Measurements from ENCODE around the gene PDGFB.

PDGFB gene

GRCh38 chr22:39214006-39214382 is 30.8 kb downstream of the PDGFB start:
- FAIRE-seq (peak; percentile 16), DNase-seq (ENCODE audit: insufficient read length, low spot score) (no peak)

DNA sequence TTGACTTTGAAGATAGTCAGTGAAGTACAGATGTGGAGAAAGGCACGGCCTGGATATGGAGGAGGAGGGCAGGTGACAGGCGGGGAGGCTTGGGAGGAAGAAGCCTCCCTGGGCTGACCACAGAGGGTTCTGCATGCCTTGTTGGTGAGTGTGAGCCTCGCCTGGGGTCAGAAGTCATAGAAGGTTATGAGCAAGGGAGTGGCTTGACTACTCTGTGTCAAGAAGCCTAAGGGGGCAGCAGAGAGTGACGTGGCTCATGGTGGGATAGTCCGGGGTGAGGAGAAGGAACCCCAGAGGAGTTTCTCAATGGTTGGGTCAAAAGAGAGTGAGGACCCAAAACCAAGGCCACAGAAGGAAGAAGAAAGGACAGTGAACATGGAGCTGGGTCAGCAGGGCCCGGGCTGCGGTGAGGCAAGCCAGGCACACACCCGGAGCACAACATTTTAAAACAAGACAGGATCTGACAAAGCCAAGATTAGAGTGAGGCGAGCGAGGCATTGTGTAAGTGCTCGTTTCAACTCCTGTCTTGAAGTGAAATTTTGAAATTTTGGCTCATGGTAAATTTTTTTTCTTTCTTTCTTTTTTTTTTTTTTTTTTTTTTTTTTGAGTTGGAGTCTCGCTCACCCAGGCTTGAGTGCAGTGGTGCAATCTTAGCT is 31.9 kb downstream of the PDGFB start:
- peak; percentile 31 for FAIRE-seq

GRCh38 chr22:39209756-39210155 is 35.0 kb downstream of the PDGFB start:
- DNase-seq (ENCODE audit: insufficient read length, low spot score) (no peak), FAIRE-seq (no peak)

More for the DNA sequence above, 31.9 kb downstream of the PDGFB start:
- DNase-seq (ENCODE audit: insufficient read length, low spot score), result peak; percentile 51

- FAIRE-seq, result peak; percentile 33
- no peak for DNase-seq (ENCODE audit: insufficient read length, low spot score)
These were observed 36.6 kb downstream of the PDGFB start for GRCh38 chr22:39208013-39208680.

DNA sequence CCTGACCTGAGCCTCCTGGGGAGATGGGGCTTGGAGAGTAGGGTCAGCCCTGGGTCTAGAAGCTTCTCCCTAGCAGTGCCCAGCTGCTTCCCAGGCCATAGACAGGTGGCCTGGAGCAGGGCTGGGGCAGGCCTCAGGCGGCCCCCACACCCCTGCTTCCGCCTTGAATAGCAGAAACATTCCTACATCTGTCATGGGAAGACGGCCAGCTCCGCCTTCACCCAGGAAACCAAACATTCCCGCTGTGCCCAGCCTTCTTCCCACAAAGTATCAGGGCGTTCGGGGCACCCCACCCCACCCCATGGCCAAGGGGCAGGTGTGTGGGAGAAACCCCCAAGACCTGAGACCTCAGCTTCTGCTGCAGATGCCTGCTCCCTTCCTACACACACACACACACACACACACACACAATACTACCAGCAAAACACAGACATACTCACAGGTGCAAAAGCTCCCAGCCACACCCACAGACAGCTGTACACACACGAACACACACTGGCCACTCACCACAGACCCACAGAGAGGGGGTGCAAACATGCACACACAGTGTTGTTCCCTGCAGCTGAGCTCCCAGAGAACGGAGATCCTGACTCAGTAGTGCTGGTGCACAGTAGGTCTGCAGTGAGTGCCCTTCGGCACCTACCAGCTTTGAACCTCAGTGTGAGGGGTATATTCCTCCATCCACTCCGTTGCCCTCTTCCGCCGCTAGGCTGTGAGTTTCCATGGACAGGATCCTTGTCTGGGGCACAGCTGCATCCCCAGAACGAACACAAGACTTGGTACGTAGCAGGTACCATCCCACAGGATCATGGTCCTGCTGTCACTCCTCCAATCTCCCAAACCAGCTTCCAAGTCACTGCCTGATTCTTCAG is 37.4 kb downstream of the PDGFB start:
- no peak for DNase-seq (ENCODE audit: insufficient read length, low spot score)

GRCh38 chr22:39206491-39206890 is 38.3 kb downstream of the PDGFB start:
- no peak for DNase-seq (ENCODE audit: insufficient read length, low spot score)
- no peak for FAIRE-seq

More for the DNA sequence above, 37.4 kb downstream of the PDGFB start:
- FAIRE-seq, result peak; percentile 58

DNA sequence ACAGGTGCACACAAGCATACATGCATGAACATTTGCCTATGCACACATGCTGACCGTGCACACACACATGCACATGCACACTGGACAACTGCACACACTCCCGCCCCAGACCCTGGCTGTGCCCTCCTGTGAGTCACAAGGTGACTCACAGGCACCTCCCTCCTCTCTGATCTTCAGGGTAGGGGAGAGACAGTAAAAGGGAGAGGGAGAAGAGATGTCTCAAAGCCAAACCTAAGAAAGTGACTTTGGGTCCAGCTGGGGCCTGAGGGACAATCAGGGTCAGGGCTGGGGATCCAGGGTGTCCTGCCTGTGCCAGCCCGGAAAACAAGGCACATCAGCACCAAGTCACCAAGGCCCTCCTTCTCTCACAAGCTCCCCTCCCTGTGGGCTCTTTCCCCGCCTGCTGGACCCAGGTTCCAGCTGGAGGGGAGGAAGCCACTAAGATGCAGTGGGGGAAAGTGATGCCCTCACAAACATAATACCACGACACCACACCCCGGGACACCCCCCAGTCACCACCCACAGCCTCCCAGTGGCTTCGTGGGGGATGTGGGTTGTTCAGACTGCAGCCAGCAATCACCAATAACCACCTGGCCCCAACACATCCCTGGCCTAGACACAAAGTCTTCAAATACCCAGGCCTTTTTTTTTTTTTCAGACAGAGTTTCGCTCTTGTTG is 39.3 kb downstream of the PDGFB start:
- FAIRE-seq, result peak; percentile 94
- peak; percentile 79 for DNase-seq (ENCODE audit: insufficient read length, low spot score)

DNA sequence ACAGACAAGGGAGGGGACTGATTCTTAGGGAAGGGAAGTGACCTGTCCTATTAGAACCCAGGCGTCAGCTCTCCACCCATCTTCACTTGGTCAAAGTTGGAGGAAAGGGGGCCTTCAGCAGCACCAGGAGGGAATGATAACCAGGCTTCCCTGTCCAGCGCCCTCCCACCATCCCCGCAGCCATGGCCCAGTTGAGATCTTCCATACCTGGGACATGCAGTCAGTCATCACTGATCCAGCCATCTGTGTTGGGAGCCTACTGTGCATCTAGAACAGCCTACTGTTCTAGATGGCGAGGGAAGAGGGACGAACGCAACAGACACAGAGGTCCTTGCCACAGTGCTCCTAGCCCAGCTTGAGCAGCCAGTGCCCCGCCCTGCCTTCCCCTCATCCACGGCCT is 40.6 kb downstream of the PDGFB start:
- no peak for DNase-seq (ENCODE audit: insufficient read length, low spot score)
- no peak for FAIRE-seq

- no peak for DNase-seq (ENCODE audit: insufficient read length, low spot score)
- FAIRE-seq, result no peak
These were observed 47.2 kb downstream of the PDGFB start for GRCh38 chr22:39197578-39197977.

GRCh38 chr22:39194098-39194497 is 50.7 kb downstream of the PDGFB start:
- no peak for DNase-seq (ENCODE audit: insufficient read length, low spot score)
- FAIRE-seq, result no peak

GRCh38 chr22:39188809-39189208 is 56.0 kb downstream of the PDGFB start:
- DNase-seq (ENCODE audit: insufficient read length, low spot score) (no peak), FAIRE-seq (no peak)

- FAIRE-seq (no peak), DNase-seq (ENCODE audit: insufficient read length, low spot score) (no peak)
These were observed 59.2 kb downstream of the PDGFB start for GRCh38 chr22:39185601-39186012.

GRCh38 chr22:39184586-39185577 is 59.9 kb downstream of the PDGFB start:
- peak; percentile 28 for FAIRE-seq
- DNase-seq (ENCODE audit: insufficient read length, low spot score), result no peak

DNA sequence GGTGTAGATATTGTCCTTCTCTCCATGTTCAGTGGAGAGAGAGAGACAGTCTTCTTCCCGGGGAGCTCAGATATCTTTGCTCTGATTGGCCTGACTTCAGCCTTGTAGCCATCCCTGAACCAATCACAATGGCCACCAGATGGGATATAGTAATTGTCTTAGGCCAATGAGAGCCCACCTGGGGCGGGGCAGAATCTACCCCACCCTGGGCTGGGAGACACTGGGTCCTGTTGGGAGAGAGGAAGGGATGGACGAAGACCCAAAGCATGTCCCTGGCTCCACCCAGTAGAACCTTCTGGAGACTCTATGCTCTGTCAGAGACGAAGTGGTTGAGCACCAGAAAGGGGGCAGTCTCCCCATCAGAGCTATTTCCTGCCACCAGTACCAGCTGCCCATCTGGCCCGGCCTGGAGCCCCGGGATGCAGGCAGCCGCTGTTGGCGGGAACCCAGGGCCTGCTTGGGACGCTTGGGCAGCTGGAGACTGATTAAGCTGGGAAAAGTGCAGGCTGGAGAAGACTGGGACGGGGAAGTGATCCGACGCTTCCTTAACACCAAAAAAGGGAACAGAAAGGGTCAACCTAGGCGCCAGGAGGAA is 60.7 kb downstream of the PDGFB start:
- peak; percentile 83 for FAIRE-seq
- DNase-seq (ENCODE audit: insufficient read length, low spot score), result peak; percentile 85

- no peak for FAIRE-seq
- no peak for DNase-seq (ENCODE audit: insufficient read length, low spot score)
These were observed 62.2 kb downstream of the PDGFB start for GRCh38 chr22:39182478-39183030.

GRCh38 chr22:39181778-39182177 is 63.0 kb downstream of the PDGFB start:
- DNase-seq (ENCODE audit: insufficient read length, low spot score) (no peak), FAIRE-seq (no peak)

DNA sequence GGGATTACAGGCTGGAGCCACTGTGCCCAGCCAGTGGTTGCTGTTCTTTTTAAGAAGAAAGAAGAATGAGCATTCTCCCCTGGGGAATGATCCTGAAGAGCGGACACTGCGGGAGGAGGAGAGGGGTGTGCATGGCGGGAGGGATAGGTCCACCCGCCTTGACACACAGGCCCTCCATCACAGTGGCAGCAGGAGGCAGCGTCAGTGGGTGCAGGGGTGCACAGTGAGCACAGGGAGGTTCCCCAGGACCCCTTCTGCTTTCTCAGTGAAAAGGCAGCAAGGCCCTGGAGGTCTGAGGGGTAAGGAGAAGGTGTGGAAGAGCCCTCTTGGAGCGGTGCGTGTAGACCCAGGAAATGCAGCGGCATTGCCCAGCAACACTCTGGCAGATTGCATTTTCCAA is 63.4 kb downstream of the PDGFB start:
- DNase-seq (ENCODE audit: insufficient read length, low spot score) (no peak), FAIRE-seq (no peak)

- no peak for DNase-seq (ENCODE audit: insufficient read length, low spot score)
- FAIRE-seq, result no peak
These were observed 64.9 kb downstream of the PDGFB start for GRCh38 chr22:39179841-39180335.

- FAIRE-seq (no peak), DNase-seq (ENCODE audit: insufficient read length, low spot score) (no peak)
These were observed 65.4 kb downstream of the PDGFB start for GRCh38 chr22:39179401-39179827.
